Smooth muscle cell of the brain vasculature (primary cell): ENCODE results near the gene KITLG.
"Not testable (repeated sequence)": the region's sequence is repeated elsewhere in the genome, so short reads cannot be mapped to it uniquely, and the experiment has no call there.

ENCODE experiments used
- DNase-seq: peaks from one replicate; pipeline ENCODE4 v3.0.0-alpha.2; 2012; ENCODE audit warnings: low read depth, low spot score

KITLG gene

GRCh38 chr12:88496429-88496828, 83.8 kb downstream of the KITLG start:
- DNase-seq, result no peak

GRCh38 chr12:88495031-88495430, 85.2 kb downstream of the KITLG start:
- DNase-seq, result no peak

- DNase-seq, result no peak
These were observed 85.8 kb downstream of the KITLG start for GRCh38 chr12:88494520-88494919.

GRCh38 chr12:88493636-88494035, 86.6 kb downstream of the KITLG start:
- no peak for DNase-seq

- no peak for DNase-seq
These were observed 89.8 kb downstream of the KITLG start for GRCh38 chr12:88490425-88490824.

- DNase-seq, result no peak
These were observed 107.5 kb downstream of the KITLG start for GRCh38 chr12:88472775-88473174.

GRCh38 chr12:88472248-88472647, 108.0 kb downstream of the KITLG start:
- DNase-seq, result no peak

- DNase-seq, result no peak
These were observed 108.8 kb downstream of the KITLG start for GRCh38 chr12:88471331-88472045.

GRCh38 chr12:88469154-88469553, 111.1 kb downstream of the KITLG start:
- DNase-seq, result no peak

- DNase-seq, result no peak
These were observed 111.7 kb downstream of the KITLG start for GRCh38 chr12:88468581-88468980.

GRCh38 chr12:88466708-88467107, 113.6 kb downstream of the KITLG start:
- DNase-seq, result not testable (repeated sequence)

GRCh38 chr12:88458327-88458726, 121.9 kb downstream of the KITLG start:
- DNase-seq, result no peak

- DNase-seq, result no peak
These were observed 126.9 kb downstream of the KITLG start for GRCh38 chr12:88453323-88453722.

- DNase-seq, result no peak
These were observed 129.1 kb downstream of the KITLG start for GRCh38 chr12:88451205-88451604.

- DNase-seq, result no peak
These were observed 130.1 kb downstream of the KITLG start for GRCh38 chr12:88450136-88450535.

- no peak for DNase-seq
These were observed 131.8 kb downstream of the KITLG start for GRCh38 chr12:88448337-88448915.

GRCh38 chr12:88445705-88446394, 134.4 kb downstream of the KITLG start:
- DNase-seq, result no peak

- no peak for DNase-seq
These were observed 135.8 kb downstream of the KITLG start for GRCh38 chr12:88444481-88444880.
